Neutrophil (primary cell): Measurements from ENCODE around the gene MTMR10.

Experiments
- H3K27ac ChIP-seq: fragments of 200-600 bp; sonication (generic); 2 replicates; pipeline ENCODE4 v1.5.1; 2016; ENCODE audit warnings: mild to moderate bottlenecking, moderate library complexity
- H3K27me3 ChIP-seq: fragments of 200-600 bp; sonication (generic); 2 replicates; pipeline ENCODE4 v1.6.0; 2016; ENCODE audit warnings: mild to moderate bottlenecking
- H3K36me3 ChIP-seq: fragments of 200-600 bp; sonication (generic); 2 replicates; pipeline ENCODE4 v1.5.1; 2017
- H3K4me1 ChIP-seq, 2 experiments: fragments of 200-600 bp in 1 of 2; sonication (generic) in 1 of 2; 1 replicate in 1 of 2; 2 replicates in 1 of 2; pipeline versions ENCODE4 v1.5.1 to v1.6.1; 2013 to 2016; ENCODE audit warnings: low read depth in 1 of 2, low read length in 1 of 2, mild to moderate bottlenecking in 1 of 2, moderate library complexity in 1 of 2; ENCODE audit not compliant: control insufficient read depth in 1 of 2, insufficient read depth in 1 of 2
- H3K4me3 ChIP-seq, 2 experiments: fragments of 200-600 bp in 1 of 2; sonication (generic) in 1 of 2; 1 replicate in 1 of 2; 2 replicates in 1 of 2; pipeline ENCODE4 v1.5.1; 2013 to 2016; ENCODE audit warnings: low read depth in 1 of 2, low read length in 1 of 2, mild to moderate bottlenecking in 1 of 2, moderate library complexity in 1 of 2
- H3K9me3 ChIP-seq: fragments of 200-600 bp; sonication (generic); 2 replicates; pipeline ENCODE4 v1.5.1; 2016
- TF ChIP-seq, protein P1 (sequence below): fragments of 200-600 bp; sonication (generic); IDR thresholded peaks from 2 replicates; pipeline ENCODE4 v1.5.1; 2016; ENCODE audit warnings: antibody characterized with exemption

MTMR10 gene

GRCh38 chr15:30933293-30933692 lies 58.1 kb downstream of the MTMR10 start:
- Histone ChIP-seq H3K27me3 (no peaks in the 10 kb centered on the region), H3K4me3 (no peak overlapping the region), H3K36me3 (peaks cover 54% of the 10 kb centered on the region), H3K9me3 (no peaks in the 10 kb centered on the region), H3K27ac (no peak overlapping the region), H3K4me1 (no peaks in the 10 kb centered on the region)
- TF ChIP-seq, protein P1, sequence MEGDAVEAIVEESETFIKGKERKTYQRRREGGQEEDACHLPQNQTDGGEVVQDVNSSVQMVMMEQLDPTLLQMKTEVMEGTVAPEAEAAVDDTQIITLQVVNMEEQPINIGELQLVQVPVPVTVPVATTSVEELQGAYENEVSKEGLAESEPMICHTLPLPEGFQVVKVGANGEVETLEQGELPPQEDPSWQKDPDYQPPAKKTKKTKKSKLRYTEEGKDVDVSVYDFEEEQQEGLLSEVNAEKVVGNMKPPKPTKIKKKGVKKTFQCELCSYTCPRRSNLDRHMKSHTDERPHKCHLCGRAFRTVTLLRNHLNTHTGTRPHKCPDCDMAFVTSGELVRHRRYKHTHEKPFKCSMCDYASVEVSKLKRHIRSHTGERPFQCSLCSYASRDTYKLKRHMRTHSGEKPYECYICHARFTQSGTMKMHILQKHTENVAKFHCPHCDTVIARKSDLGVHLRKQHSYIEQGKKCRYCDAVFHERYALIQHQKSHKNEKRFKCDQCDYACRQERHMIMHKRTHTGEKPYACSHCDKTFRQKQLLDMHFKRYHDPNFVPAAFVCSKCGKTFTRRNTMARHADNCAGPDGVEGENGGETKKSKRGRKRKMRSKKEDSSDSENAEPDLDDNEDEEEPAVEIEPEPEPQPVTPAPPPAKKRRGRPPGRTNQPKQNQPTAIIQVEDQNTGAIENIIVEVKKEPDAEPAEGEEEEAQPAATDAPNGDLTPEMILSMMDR: no peak

- no peak overlapping the region for H3K27ac ChIP-seq
- H3K36me3 ChIP-seq: peaks cover 59% of the 10 kb centered on the region
- H3K9me3 ChIP-seq: no peaks in the 10 kb centered on the region
- H3K27me3 ChIP-seq: no peaks in the 10 kb centered on the region
- H3K4me3 ChIP-seq: no peak overlapping the region
- no peaks in the 10 kb centered on the region for H3K4me1 ChIP-seq
- TF ChIP-seq, protein P1: no peak
Measured at GRCh38 chr15:30930422-30930821, 61.0 kb downstream of the MTMR10 start.

DNA sequence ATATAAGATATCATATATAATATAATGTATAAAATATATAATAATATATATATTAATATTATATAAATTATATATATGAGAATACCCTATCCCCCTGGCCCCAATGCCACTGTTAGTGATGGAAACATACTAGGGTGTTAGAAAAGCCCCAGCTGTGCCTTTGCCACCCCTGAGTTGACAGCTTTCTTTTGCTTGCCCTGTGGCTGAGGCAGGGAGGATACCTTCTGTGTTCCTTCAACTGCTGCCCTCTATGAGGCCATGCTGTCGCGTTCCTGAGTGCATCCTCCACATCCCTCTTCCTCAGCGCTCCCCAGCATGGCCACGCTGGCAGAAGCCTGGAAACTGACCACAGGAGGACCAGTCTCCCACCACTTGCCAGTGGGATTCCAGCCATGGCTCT lies 61.4 kb downstream of the MTMR10 start:
- no peaks in the 10 kb centered on the region for H3K9me3 ChIP-seq
- no peak overlapping the region for H3K27ac ChIP-seq
- peaks cover 63% of the 10 kb centered on the region for H3K36me3 ChIP-seq
- TF ChIP-seq, protein P1: no peak
- H3K27me3 ChIP-seq: no peaks in the 10 kb centered on the region
- H3K4me1 ChIP-seq: no peaks in the 10 kb centered on the region
- H3K4me3 ChIP-seq: no peak overlapping the region

- Histone ChIP-seq H3K27ac (no peak overlapping the region), H3K9me3 (no peaks in the 10 kb centered on the region), H3K4me3 (no peak overlapping the region), H3K36me3 (peaks cover 61% of the 10 kb centered on the region), H3K27me3 (no peaks in the 10 kb centered on the region), H3K4me1 (no peaks in the 10 kb centered on the region)
- TF ChIP-seq, protein P1: no peak
Measured at GRCh38 chr15:30929064-30929669, 62.3 kb downstream of the MTMR10 start.

DNA sequence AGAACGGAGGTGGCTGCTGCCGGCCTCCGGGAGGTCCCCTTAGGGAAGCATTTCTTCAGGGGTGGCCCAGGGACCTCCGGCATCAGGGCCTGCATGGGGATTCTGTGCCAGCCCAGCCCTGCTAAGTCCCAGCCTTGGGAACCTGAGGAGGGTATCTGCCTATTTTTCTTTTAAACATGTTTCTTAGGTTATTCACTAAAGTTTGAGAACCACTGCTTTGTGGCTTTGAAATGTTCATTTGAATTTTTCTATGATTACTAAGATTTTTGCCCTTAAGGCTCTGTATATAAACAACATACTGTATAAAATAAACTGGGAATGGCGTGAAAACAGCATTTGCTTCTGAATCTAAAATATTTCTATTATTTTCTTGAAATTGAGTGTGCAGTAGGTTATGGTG lies 63.4 kb downstream of the MTMR10 start:
- Histone ChIP-seq H3K4me3 (no peak overlapping the region), H3K9me3 (no peaks in the 10 kb centered on the region), H3K4me1 (no peaks in the 10 kb centered on the region), H3K27me3 (no peaks in the 10 kb centered on the region), H3K27ac (no peak overlapping the region), H3K36me3 (peaks cover 70% of the 10 kb centered on the region)
- TF ChIP-seq, protein P1: no peak
